ENCODE measurements around the gene DHFR2.
"Not testable (repeated sequence)": the region's sequence is repeated elsewhere in the genome, so short reads cannot be mapped to it uniquely, and the experiment has no call there.

The DHFR2 gene

DNA sequence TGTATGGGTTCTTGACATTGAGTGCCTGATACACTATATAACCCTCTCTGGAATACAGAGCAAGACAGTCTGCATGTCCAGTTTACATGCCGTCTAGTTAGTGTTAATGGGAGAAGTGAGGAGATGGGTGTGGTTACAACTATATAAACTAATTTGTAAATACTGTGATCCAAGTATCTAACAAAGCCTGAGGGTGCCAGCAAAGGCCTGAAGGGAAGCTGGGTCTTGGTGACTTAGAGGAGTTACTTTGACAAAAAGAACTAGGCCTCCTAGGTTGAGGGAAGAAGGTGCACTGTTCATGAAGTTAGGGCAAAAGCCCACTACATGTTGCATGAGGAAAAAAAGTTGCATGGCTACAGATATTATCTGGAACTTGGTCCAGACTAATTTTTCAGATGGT, 2.4 kb upstream of the DHFR2 start:
- no peak for DNase-seq

- no peak for DNase-seq
These were observed 1.6 kb upstream of the DHFR2 start for GRCh38 chr3:94064243-94064860.

DNA sequence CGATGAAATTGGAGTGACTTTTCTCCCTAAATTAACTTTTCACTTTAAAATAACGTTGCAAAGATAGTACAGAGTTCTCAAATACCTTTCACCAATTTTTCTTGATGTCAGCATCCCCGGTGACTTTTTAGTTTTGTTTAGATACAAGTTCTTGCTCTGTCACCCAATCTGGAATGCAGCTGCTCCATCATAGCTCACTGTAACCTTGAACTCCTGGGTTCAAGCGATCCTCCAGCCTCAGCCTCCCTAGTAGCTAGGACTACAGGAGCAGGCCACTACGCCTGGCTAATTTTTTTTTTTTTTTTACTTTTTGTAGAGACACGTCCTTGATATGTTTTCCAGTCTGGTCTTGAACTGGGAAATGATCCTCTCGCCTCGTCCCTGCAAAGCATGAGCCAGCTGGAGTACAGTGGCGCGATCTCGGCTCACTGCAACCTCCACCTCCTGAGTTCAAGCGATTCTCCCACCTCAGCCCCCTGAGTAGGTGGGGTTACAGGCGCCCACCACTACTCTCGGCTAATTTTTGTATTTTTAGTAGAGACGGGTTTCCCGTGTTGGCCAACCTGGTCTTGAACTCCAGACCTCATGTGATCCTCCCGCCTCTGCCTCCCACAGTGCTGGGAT, 892 bp upstream of the DHFR2 start:
- DNase-seq, result no peak

DNA sequence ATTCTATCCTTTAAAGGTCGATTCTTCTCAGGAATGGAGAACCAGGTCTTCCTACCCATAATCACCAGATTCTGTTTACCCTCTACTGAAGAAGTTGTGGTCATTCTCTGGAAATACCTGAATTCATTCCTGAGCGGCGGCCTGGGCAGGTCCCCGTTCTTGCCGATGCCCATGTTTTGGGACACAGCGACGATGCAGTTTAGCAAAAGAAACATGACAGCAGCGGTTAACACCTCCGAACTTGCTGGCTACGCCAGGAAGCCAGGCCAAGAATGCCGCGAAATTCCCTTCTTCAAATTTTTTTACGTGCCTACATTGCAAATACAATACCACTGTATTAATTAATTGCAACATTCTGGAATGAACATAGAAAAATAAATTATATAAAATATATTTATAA, 1.4 kb downstream of the DHFR2 start:
- no peak for DNase-seq

GRCh38 chr3:94050546-94050945, 12.2 kb downstream of the DHFR2 start:
- no peak for DNase-seq

- DNase-seq, result no peak
These were observed 13.4 kb downstream of the DHFR2 start for GRCh38 chr3:94049267-94049666.

GRCh38 chr3:94046533-94046932, 16.2 kb downstream of the DHFR2 start:
- DNase-seq, result no peak

DNA sequence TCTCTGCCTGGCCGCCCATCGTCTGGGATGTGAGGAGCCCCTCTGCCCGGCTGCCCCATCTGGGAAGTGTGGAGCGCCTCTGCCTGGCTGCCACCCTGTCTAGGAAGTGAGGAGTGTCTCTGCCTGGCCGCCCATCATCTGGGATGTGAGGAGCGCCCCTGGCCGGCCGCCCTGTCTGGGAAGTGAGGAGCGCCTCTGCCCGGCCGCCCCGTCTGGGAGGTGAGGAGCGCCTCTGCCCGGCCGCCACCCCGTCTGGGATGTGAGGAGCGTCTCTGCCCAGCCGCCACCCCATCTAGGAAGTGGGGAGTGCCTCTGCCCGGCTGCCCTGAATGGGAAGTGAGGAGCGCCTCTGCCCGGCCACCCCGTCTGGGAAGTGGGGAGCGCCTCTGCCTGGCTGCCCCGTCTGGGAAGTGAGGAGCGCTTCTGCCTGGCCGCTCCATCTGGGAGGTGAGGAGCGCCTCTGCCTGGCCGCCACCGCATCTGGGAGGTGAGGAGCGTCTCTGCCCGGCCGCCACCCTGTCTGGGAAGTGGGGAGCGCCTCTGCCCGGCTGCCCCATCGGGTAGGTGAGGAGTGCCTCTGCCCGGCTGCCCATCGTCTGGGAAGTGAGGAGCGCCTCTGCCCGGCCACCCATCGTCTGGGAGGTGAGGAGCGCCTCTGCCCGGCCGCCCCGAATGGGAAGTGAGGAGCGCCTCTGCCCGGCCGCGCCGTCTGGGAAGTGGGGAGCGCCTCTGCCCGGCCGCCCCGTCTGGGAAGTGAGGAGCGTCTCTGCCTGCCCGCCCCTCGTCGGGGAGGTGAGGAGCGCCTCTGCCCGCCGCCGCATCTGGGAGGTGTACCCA, 18.4 kb downstream of the DHFR2 start:
- DNase-seq, result not testable (repeated sequence)

DNA sequence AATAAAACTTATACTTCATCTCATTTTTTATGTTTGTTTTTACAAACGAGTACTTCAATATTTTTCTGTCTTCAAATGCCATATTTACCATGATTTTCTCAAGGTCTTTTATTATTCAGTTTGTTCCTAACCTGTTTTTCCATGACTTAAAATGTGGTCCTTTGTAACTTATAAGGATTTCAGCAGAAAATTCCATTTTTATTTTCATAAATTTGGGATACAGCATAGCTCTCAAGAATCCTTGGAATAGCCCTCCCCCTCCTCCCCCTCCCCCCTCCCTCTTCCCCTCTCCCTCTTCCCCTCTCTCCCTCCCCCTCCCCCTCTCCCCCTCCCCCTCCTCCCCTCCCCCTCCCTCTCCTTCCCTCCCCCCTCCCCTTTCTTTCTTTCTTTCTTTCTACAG, 19.4 kb downstream of the DHFR2 start:
- DNase-seq, result no peak

DNA sequence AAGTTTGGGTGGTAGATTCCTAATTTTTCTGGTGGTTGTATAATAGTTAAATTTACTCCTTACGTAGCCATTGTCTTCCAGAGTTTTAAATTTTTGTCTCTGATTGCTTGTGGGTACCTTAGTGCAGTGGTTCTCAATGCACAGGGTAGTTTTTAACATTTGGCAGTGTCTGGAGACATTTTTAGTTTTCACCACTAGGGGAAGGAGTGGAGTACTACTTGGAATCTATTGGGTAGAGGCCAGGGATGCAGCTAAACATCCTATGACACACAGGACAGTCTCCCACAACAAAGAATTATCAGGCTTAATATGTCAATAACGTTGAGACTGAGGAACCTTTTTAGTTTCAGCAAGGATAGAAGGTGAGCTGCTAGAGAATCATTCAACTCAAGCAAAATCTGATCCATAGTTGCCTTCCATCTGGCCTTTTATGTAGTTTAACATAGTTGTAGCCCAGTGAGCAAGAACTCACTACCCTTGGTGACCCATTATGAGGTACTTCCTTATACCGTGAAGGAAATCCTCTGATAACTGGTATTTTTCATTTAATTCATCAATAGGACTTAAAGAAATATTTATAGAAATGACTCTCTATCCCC, 25.7 kb downstream of the DHFR2 start:
- peak; percentile 60 for DNase-seq

DNA sequence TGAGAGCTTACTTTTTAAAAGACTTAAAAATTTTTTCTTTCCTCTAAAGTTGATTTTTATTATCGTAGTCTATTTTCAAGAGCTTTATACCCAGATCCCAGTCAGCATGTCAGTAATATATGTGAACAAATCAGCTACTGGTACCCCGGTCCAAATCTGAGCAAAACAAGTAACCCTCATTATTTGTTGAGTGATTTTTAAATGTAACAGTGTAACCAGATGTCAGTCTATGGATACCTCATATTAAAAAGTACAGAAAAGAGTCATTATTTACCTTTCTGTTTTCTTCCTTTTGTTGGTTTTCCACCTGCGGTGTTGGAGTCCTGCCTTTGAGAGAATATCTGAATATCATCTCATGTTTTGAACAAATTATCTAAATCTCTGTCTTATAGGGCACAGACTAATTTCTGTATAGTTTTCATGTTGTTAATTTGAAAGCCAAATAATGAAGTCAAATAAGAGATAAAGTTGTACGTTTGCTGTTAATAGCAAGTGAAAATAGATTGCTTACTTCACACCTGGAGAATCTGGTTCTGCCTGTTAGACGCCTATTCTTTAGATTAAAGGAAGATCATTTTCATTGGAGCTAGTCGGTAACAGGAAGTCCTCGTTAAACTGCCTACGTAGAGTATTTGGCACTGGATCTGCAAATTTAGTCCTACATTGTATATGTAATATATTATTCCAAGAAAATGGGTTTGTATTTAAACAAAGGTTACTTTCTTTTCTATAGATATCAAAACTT, 34.5 kb downstream of the DHFR2 start, which contains the start of gene STX19:
STX19 (minus strand) TSS at position 505 of the 745 bp plus-strand sequence. CDS start 13,328 bp downstream, outside the sequence.
- DNase-seq, result no peak

- DNase-seq, result no peak
These were observed 36.1 kb downstream of the DHFR2 start for GRCh38 chr3:94026623-94027022.

DNA sequence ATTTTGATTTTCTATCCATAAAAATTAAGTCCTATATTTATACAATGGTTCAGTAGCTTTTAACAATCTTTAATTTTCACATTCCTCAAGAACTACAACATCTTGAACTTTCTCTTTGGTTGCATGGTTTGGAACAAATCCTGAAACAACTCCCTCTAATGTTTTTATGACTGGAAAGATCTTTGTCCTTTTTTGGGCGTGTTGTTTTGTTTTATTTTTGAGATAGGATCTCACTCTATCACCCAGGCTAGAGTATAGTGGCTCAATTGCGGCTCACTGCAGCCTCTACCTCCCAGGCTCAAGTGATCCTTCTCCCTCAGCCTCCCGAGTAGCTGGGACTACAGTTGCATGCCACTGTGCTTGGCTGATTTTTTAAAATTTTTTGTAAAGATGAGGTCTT, 38.3 kb downstream of the DHFR2 start:
- DNase-seq, result peak; percentile 71

- DNase-seq, result no peak
These were observed 42.4 kb downstream of the DHFR2 start for GRCh38 chr3:94020293-94020692.

- DNase-seq, result no peak
These were observed 43.1 kb downstream of the DHFR2 start for GRCh38 chr3:94019659-94020058.

- no peak for DNase-seq
These were observed 47.7 kb downstream of the DHFR2 start for GRCh38 chr3:94015025-94015424.

DNA sequence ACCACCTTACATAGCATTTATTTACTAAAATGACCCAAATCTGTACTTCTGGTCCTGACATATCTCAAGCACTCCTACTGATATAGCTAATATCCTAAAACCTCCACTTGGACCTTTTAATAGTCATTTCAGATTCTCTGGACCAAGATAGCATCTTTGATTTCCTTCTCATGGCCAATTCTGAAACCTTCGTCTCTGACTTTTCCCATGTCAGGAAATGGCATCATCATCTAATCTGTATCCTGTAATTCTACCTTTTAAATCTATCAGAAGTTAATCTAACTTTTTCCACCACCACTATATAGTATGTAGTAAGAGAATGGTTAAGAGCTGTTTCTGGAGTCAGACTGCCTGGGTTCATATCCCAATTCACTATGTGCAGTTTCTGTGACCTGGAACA, 50.5 kb downstream of the DHFR2 start:
- DNase-seq, result no peak

GRCh38 chr3:94011233-94011711, 51.4 kb downstream of the DHFR2 start:
- no peak for DNase-seq

GRCh38 chr3:94009608-94010007, 53.1 kb downstream of the DHFR2 start:
- DNase-seq, result no peak

GRCh38 chr3:94008253-94008652, 54.5 kb downstream of the DHFR2 start:
- DNase-seq, result no peak
